Tibial nerve (tissue), 3 donors: Measurements from ENCODE around the gene USP6NL.

Source experiments
- POLR2A ChIP-seq, 2 donors: fragments of 450-650 bp; IDR thresholded peaks; one replicate each; pipeline ENCODE4 v1.6.1; 2017; ENCODE audit warnings: antibody characterized with exemption in 2 of 2, mild to moderate bottlenecking in 2 of 2, moderate library complexity in 2 of 2
- TF ChIP-seq, protein P1 (sequence below), 5 experiments: fragments of 200-600 bp in 3 of 5; fragments of 450-650 bp in 2 of 5; sonication (generic) in 3 of 5; IDR thresholded peaks; one replicate each; pipeline ENCODE4 v1.5.1; 2016 to 2019; ENCODE audit warnings: antibody characterized with exemption in 5 of 5, mild to moderate bottlenecking in 3 of 5, moderate library complexity in 2 of 5

DNA sequence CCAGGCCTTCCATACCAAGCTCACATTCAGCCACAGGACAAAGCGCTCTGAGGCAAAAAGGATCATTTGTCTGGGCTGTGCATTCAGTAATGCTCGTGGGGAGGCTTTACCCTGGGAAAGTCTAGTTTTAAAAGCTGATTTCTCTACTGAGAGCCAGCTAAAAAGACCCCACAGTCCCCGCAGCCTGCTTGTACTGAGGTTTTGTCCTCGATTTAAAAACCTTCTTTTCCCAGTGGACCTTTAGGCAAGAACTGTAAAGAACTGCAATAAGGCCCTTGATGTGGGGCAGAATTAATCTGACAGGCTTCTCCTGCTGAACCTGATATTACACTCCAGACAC lies 180.3 kb downstream of the USP6NL start:
- TF ChIP-seq POLR2A (IDR thresholded peaks at IDR 0.05), result no peak
- TF ChIP-seq, protein P1, sequence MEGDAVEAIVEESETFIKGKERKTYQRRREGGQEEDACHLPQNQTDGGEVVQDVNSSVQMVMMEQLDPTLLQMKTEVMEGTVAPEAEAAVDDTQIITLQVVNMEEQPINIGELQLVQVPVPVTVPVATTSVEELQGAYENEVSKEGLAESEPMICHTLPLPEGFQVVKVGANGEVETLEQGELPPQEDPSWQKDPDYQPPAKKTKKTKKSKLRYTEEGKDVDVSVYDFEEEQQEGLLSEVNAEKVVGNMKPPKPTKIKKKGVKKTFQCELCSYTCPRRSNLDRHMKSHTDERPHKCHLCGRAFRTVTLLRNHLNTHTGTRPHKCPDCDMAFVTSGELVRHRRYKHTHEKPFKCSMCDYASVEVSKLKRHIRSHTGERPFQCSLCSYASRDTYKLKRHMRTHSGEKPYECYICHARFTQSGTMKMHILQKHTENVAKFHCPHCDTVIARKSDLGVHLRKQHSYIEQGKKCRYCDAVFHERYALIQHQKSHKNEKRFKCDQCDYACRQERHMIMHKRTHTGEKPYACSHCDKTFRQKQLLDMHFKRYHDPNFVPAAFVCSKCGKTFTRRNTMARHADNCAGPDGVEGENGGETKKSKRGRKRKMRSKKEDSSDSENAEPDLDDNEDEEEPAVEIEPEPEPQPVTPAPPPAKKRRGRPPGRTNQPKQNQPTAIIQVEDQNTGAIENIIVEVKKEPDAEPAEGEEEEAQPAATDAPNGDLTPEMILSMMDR (IDR thresholded peaks at IDR 0.05), result no peak
